HepG2 (cell line): ENCODE measurements around the gene ZBTB44. TPM values are rescaled to one million over a fixed set of nuclear protein-coding genes. Genes with fewer than 3 reads are reported as not detected.
A peak's percentile ranks its signal among the peaks of the same experiment; 100 is the strongest.

Experiments
- ATF4 ChIP-seq, 2 experiments: fragments of 450-650 bp in 1 of 2; sonication (generic) in 1 of 2; formaldehyde crosslinking; IDR thresholded peaks; 2 replicates each; pipeline versions ENCODE4 v1.5.0 to v1.8.0; 2020 to 2022; ENCODE audit warnings: mild to moderate bottlenecking in 1 of 2, missing genetic modification reagents in 1 of 2
- HBP1 ChIP-seq: IDR thresholded peaks from 2 replicates; pipeline ENCODE4 v1.6.1; 2016; ENCODE audit warnings: low read depth, control low read depth
- KDM6A ChIP-seq: IDR thresholded peaks from 2 replicates; pipeline ENCODE4 v1.6.1; 2016; ENCODE audit warnings: low read depth
- LCORL ChIP-seq, 2 experiments: fragments of 450-650 bp in 1 of 2; sonication (generic) in 1 of 2; formaldehyde crosslinking in 1 of 2; IDR thresholded peaks; 2 replicates each; pipeline versions ENCODE4 v1.5.0 to v1.6.1; 2017 to 2020; ENCODE audit warnings: antibody characterized with exemption in 1 of 2, missing genetic modification reagents in 1 of 2
- MEIS2 ChIP-seq: sonication (generic); formaldehyde crosslinking; IDR thresholded peaks from 2 replicates; pipeline ENCODE4 v1.9.0; 2021; ENCODE audit warnings: mild to moderate bottlenecking, missing genetic modification reagents
- POLR2G ChIP-seq: fragments of 200-400 bp; formaldehyde crosslinking; IDR thresholded peaks from 2 replicates; pipeline ENCODE4 v1.6.1; 2018; ENCODE audit warnings: mild to moderate bottlenecking, low read depth, low read length, moderate library complexity
- RCOR2 ChIP-seq: IDR thresholded peaks from 2 replicates; pipeline ENCODE4 v1.6.1; 2016; ENCODE audit warnings: missing biosample characterization, missing genetic modification reagents
- SOX13 ChIP-seq, 3 experiments: fragments of 450-650 bp in 1 of 3; sonication (generic) in 1 of 3; formaldehyde crosslinking in 1 of 3; IDR thresholded peaks in 2 of 3; conservative IDR thresholded peaks in 1 of 3; 2 replicates each; pipeline versions ENCODE4 v1.5.0 to v1.6.1; 2016 to 2020; ENCODE audit warnings: antibody characterized with exemption in 1 of 3, mild to moderate bottlenecking in 1 of 3, missing compliant biosample characterization in 1 of 3, missing genetic modification reagents in 1 of 3, moderate library complexity in 1 of 3
- ZBTB40 ChIP-seq, 2 experiments: fragments of 450-650 bp in 1 of 2; sonication (generic) in 1 of 2; formaldehyde crosslinking in 1 of 2; IDR thresholded peaks; 2 replicates each; pipeline versions ENCODE4 v1.6.1 to v1.8.0; 2016 to 2022; ENCODE audit warnings: antibody characterized with exemption in 1 of 2, mild to moderate bottlenecking in 1 of 2, missing genetic modification reagents in 1 of 2
- ZFP41 ChIP-seq: sonication (generic); formaldehyde crosslinking; IDR thresholded peaks from 2 replicates; pipeline ENCODE4 v1.4.0; 2020; ENCODE audit warnings: mild to moderate bottlenecking, missing genetic modification reagents, borderline replicate concordance
- ZNF335 ChIP-seq: sonication (generic); formaldehyde crosslinking; IDR thresholded peaks from 2 replicates; pipeline ENCODE4 v1.4.0; 2020; ENCODE audit warnings: missing genetic modification reagents
- ZNF703 ChIP-seq: sonication (generic); formaldehyde crosslinking; IDR thresholded peaks from 2 replicates; pipeline ENCODE4 v1.5.1; 2020; ENCODE audit warnings: missing genetic modification reagents, mild to moderate bottlenecking, moderate library complexity, borderline replicate concordance
- ZNF878 ChIP-seq: sonication (generic); formaldehyde crosslinking; IDR thresholded peaks from 2 replicates; pipeline ENCODE4 v1.8.1; 2023; ENCODE audit warnings: mild to moderate bottlenecking, missing genetic modification reagents, moderate library complexity
- ZSCAN31 ChIP-seq: sonication (generic); formaldehyde crosslinking; IDR thresholded peaks from 2 replicates; pipeline ENCODE4 v1.5.0; 2020; ENCODE audit warnings: low read depth, mild to moderate bottlenecking, missing genetic modification reagents
- polyA plus RNA-seq, 8 experiments: library from polyadenylated mRNA; depleted of rRNA in 3 of 8; stranded (reverse) in 7 of 8; unstranded in 1 of 8; fragments of >200 nt; fragmentation: Illumina TruSeq in 4 of 8; extraction: Trizol in 4 of 8; gene quantifications; 2 replicates each; pipeline versions ENCODE4 v1.2.1 to v1.2.3, GENCODE V29; 2011 to 2016; ENCODE audit warnings: low read depth in 4 of 8, missing spikeins in 1 of 8, mixed read lengths in 1 of 8; ENCODE audit not compliant: insufficient read depth in 1 of 8
- total RNA-seq, 5 experiments: library from RNA; depleted of rRNA; stranded (reverse); fragments of >200 nt; fragmentation: Illumina TruSeq; extraction: Trizol; gene quantifications; 2 replicates each; pipeline ENCODE4 v1.2.3, GENCODE V29; 2016; ENCODE audit warnings: low read depth in 1 of 5

Gene ZBTB44
- total and polyA plus RNA-seq, 2 of the 13 experiments (the other 11 are each of a cell fraction or from before 2014, with no cell fraction given), result 22.8 to 23.6 TPM

- TF ChIP-seq ATF4 (CRISPR knock-in tag; IDR thresholded peaks at IDR 0.05) (peak in 1 of 2 experiments; percentile 63; a peak in 1 of 4 replicates), ZBTB40 (IDR thresholded peaks at IDR 0.05) (peak; percentile 37; the same call in 1 of the 2 replicates), ZBTB40 (CRISPR knock-in tag; IDR thresholded peaks at IDR 0.05) (peak; percentile 97), HBP1 (no peak; the same call in 1 of the 2 replicates), KDM6A (CRISPR knock-in tag) (peak; percentile 66), ZNF335 (CRISPR knock-in tag) (no peak), MEIS2 (CRISPR knock-in tag) (peak; percentile 87), ZNF703 (CRISPR knock-in tag) (peak; percentile 66; the same call in 1 of the 2 replicates), ZSCAN31 (CRISPR knock-in tag) (no peak), LCORL (IDR thresholded peaks at IDR 0.05) (peak; percentile 80), LCORL (CRISPR knock-in tag; IDR thresholded peaks at IDR 0.05) (peak; percentile 83), RCOR2 (CRISPR knock-in tag) (peak; percentile 85), POLR2G (peak; percentile 96), SOX13 (IDR thresholded peaks at IDR 0.05) (peak; percentile 58; the same call in 1 of the 2 replicates), SOX13 (CRISPR knock-in tag; conservative IDR thresholded peaks at IDR 0.05 in 1 of 2, IDR thresholded peaks at IDR 0.05 in 1 of 2) (peak in 1 of 2 experiments; percentile 95; a peak in 2 of 4 replicates), ZNF878 (peak; percentile 60; the same call in 1 of the 2 replicates), ZFP41 (0 out of 2 replicates have a peak, but pooled peaks have one; percentile 30)
Measured at GRCh38 chr11:130181295-130182272, 133.1 kb downstream of the ZBTB44 start (continued).
